GM18517 (cell line): ENCODE measurements around the gene SLC35F3.
"Not testable (repeated sequence)": the region's sequence is repeated elsewhere in the genome, so short reads cannot be mapped to it uniquely, and the experiment has no call there.

Source experiments
- ATAC-seq: cut with Tn5 transposase; IDR thresholded peaks from one replicate; pipeline ENCODE4 v1.9.1; 2021; ENCODE audit warnings: mild to moderate bottlenecking, moderate library complexity; ENCODE audit not compliant: unreplicated experiment

SLC35F3 gene

DNA sequence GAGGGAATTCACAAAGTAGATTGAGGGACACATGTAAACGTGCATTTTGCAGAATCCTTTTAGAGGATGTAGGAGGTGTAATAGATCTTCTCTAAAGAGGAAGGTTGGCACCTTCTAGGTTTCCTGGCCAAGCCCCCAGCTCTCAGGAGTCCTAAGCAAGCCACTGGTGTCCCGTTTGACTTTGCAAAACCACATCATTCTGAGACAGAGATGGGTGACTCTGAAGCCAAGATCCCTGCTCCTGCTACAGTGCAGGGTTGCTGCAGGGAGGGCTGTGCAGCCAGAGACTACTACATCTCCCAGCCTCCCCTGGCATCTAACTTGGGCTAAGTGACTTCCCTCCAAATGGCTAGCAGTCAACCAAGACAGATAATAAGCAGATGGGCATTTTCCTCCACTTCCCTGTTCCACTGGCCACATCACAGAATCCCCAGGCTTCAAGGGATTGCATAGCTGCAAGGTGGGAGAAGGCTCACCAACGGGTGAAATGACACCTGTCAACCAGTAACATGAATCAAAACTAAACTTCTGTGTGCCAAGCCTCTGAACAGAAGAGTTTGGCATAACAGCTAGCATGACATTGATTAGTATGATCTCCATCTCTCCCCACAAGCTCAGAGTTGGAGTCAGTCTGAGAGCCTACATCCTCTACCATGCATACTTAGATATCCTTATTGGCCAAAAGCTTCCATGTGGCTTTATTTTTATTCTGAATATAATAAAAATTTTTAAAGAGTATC, 339.2 kb downstream of the SLC35F3 start:
- no peak for ATAC-seq

GRCh38 chr1:234244482-234244881, 340.0 kb downstream of the SLC35F3 start:
- ATAC-seq, result peak; percentile 34

DNA sequence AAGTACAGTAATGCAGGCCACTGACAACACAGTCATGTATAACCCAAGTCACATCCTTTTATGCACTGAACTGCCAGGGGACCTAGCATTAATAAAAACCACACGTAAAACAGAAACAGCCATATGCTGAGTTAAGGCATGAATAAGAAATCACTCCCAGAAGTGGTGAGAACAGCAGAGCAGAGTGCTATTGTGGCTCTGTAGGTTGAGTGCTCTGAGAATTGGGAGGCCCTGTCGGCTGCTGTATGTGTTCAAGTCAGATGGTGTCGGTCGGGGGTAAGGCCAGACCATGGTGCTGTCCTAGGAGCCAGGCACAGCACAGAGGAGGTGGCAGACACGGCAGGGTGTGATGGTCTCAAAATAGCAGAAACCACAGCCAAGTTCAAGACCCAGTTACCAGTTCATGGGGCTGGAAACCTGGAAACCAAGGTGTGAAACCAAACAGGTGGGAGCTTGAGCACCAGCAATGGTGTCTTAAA, 342.2 kb downstream of the SLC35F3 start:
- ATAC-seq, result peak; percentile 94

- ATAC-seq, result not testable (repeated sequence)
Observed at GRCh38 chr1:234247746-234248145, 343.3 kb downstream of the SLC35F3 start.

DNA sequence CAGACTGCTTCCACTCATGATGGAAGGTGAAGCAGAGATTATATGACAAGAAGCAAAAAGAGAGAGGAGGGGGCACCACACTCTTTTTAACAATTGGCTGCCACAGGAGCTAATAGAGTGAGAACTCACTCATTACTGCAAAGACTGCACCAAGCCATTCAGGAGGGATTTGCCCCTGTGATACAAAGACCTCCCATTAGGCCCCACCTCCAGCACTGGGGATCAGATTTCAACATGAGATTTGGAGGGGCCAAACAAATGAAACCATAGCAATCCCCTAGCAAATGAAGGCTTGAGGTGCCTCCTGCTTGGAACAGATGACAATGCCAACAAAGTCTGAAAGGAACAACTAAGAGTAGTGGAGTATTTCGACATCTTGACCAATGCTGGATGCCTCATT, 346.3 kb downstream of the SLC35F3 start:
- no peak for ATAC-seq

DNA sequence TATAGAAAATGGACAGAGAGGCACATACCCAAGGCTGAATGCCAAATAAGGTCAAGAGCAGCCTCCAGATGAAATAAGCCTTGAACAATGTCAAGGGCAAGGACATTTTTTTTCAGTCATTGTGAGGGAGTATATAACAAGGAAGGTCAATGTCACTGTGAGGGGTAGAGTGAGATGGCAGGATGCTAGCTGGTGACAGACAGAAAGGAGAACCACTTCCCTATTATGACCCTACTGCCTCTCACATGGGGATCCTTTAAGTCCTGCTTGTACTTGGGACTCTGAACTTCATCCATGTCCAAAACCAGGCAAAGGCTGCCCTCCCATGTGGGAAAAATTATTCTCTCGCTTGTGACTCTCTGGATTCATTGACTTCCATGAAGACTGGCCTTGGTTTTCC, 349.3 kb downstream of the SLC35F3 start:
- no peak for ATAC-seq

- no peak for ATAC-seq
Observed at GRCh38 chr1:234256359-234256758, 351.9 kb downstream of the SLC35F3 start.

- ATAC-seq, result no peak
Observed at GRCh38 chr1:234258071-234258470, 353.6 kb downstream of the SLC35F3 start.

- no peak for ATAC-seq
Observed at GRCh38 chr1:234260578-234260977, 356.1 kb downstream of the SLC35F3 start.

DNA sequence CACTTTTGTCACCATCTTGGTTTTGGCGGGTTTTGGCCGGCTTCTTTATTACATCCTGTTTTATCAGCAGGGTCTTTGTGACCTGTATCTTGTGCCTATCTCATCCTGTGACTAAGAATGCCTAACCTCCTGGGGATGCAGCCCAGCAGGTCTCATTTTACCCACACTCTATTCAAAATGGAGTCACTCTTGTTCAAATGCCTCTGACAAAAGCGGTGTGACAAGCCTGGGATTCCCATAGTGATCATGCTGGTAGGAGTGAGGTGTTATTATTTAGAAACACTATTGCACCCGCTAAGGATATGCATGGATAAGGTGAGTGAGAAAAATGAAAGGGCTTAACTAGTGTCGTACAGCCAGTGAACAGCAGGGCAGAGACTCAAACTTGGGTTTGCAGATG, 357.1 kb downstream of the SLC35F3 start:
- no peak for ATAC-seq

GRCh38 chr1:234262007-234262753, 357.7 kb downstream of the SLC35F3 start:
- no peak for ATAC-seq

GRCh38 chr1:234262754-234263105, 358.3 kb downstream of the SLC35F3 start:
- ATAC-seq, result no peak

DNA sequence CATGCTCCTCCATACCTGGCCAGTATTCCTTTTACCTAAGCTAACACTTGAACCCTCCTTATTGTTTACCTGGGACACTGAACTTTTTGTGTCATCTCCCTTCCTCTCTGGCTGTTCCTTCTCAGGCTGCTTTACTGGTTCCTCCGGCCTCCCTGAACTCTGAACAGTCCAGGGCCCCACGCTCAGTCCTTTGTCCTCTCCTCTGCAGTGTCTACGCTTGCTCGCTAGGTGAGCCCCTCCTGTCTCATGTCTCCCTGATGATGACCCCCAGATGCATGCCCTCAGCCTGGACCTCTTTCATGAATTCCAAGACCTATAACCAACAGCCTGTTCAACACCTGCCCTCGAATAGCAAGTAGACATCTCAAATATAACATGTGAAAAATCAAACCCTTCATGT, 360.4 kb downstream of the SLC35F3 start:
- no peak for ATAC-seq

- no peak for ATAC-seq
Observed at GRCh38 chr1:234265321-234265720, 360.8 kb downstream of the SLC35F3 start.

DNA sequence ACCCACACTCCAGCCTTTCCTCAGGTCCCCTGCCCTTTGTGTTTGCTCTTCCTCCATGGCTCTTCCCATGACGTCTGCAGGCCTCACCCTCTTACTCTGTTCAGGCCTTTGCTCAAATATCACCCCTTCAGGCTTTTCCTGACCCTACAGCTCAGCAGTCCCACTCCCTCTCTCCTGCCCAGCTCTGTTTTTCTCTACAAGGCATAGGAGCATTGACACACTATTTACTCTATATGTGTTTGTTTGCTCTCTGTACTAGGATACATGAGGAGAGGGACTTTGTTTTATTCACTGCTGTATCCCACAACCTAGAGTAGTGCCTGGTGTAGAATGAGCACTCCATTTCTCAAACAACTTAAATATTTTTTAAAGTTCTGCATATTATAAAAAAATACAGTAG, 361.4 kb downstream of the SLC35F3 start:
- ATAC-seq, result no peak

- no peak for ATAC-seq
Observed at GRCh38 chr1:234270093-234270492, 365.6 kb downstream of the SLC35F3 start.

DNA sequence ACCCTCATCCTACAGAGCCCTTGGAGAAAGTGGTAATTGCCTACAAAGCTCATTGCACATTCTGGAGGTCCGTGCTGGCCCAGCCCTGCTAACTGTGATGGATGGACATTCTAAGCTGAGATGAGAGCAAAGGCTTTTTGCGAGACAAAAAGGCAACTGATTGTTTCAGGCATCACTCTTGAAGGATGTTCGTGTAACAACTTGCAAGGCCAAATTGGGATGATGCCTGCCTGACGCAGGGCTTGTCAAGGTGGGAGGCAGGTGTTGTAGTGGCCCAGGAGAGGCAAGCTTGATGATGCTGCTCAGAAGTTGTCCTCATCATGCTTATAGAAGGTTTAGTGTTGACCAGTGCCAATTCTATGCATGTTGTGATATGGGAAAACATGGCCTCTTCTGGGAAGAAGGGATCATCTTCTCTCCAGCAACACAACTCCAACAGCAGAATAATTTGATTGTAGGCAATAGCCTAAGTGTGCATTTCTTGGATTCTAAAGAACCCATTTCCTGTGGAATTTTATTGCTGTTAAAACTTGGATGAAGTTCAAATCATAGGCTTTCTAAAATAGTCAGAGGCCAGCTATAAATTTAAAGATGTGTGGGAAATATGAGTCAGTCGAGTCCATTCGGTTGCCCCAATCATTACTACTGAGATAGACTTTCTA, 366.2 kb downstream of the SLC35F3 start:
- ATAC-seq, result no peak

GRCh38 chr1:234271243-234271606, 366.7 kb downstream of the SLC35F3 start:
- ATAC-seq, result peak; percentile 99

- no peak for ATAC-seq
Observed at GRCh38 chr1:234272656-234273312, 368.3 kb downstream of the SLC35F3 start.

DNA sequence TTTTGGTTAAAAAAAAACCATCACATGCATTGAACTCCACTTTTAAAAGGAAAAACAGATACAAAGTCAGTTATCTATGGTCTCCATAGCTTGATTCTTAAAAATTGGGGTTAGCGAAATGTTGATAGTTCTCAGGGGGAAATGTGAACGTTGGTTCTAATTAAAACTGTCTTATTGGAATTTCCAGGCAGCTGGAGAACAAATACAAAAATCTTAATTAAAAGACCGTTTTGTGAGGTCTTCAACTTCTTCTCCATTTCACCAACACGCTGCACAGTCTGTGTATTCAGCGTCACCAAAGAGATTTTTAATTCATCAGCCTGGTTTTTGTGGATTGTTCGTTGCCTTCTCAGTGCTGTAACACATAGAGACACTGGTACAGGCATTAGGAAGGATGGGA, 369.5 kb downstream of the SLC35F3 start:
- ATAC-seq, result no peak

GRCh38 chr1:234276151-234276788, 371.8 kb downstream of the SLC35F3 start:
- no peak for ATAC-seq
